Right lobe of liver (tissue), 6 donors: ENCODE measurements around the gene CAMK2B. TPM values are rescaled to one million over a fixed set of nuclear protein-coding genes. Genes with fewer than 3 reads are reported as not detected.
A peak's percentile ranks its signal among the peaks of the same experiment; 100 is the strongest.

ENCODE experiments used
- ATAC-seq, 4 donors: fragments of 200-7000 bp; cut with Tn5 transposase; one replicate each; pipeline ENCODE4 v1.9.1; 2020; ENCODE audit warnings: mild to moderate bottlenecking in 4 of 4, moderate library complexity in 4 of 4
- DNase-seq, 3 donors: peaks; one replicate each; pipeline ENCODE4 v3.0.0-alpha.2; 2020
- H3K27ac ChIP-seq, 3 donors: fragments of 200-600 bp; one replicate each; pipeline ENCODE4 v1.8.0; 2022
- H3K27me3 ChIP-seq, 2 donors: fragments of 200-600 bp; one replicate each; pipeline ENCODE4 v1.8.0; 2022
- H3K36me3 ChIP-seq, 4 donors: fragments of 200-600 bp; sonication (generic) in 1 of 4; one replicate each; pipeline versions ENCODE4 v1.5.1 to v1.8.0; 2017 to 2022; ENCODE audit warnings: control low read depth in 1 of 4
- H3K4me1 ChIP-seq, 4 donors: fragments of 200-600 bp; sonication (generic) in 1 of 4; one replicate each; pipeline versions ENCODE4 v1.5.1 to v1.8.0; 2017 to 2022; ENCODE audit warnings: control low read depth in 1 of 4
- H3K4me3 ChIP-seq, 3 donors: fragments of 200-600 bp; one replicate each; pipeline ENCODE4 v1.8.0; 2022
- H3K9me3 ChIP-seq, 4 donors: fragments of 200-600 bp; sonication (generic) in 1 of 4; one replicate each; pipeline versions ENCODE4 v1.5.1 to v1.8.0; 2017 to 2022; ENCODE audit warnings: control low read depth in 1 of 4
- POLR2A ChIP-seq: fragments of 450-650 bp; IDR thresholded peaks from one replicate; pipeline ENCODE4 v1.6.1; 2017; ENCODE audit warnings: antibody characterized with exemption, mild to moderate bottlenecking
- WGBS: methylation state at CpG from one replicate; pipeline ENCODE4 v1.1.6; 2018; ENCODE audit warnings: low coverage, low lambda C conversion rate; ENCODE audit not compliant: insufficient coverage; ENCODE audit errors: missing lambda C conversion rate; 5-methylcytosine and 5-hydroxymethylcytosine counted together
- intact Hi-C, 2 donors: fragments of 100-400 bp; cut with DNase I; formaldehyde crosslinking; loops; one replicate each; pipeline versions ENCODE4 v1.11.2 to v1.14.1; 2022
- total RNA-seq, 6 experiments: library from RNA; depleted of rRNA in 2 of 6; stranded (reverse); fragments of >200 nt in 2 of 6; fragmentation: NEBNext Ultra II Directional in 3 of 6; extraction: Animal tissue kit (Norgen Biotek cat#: 25700) in 3 of 6; gene quantifications; one replicate each; pipeline versions ENCODE4 v1.1.0 to v1.2.4, GENCODE V29; 2016 to 2023
- TF ChIP-seq, protein P1 (sequence below), 4 donors: fragments of 200-600 bp in 3 of 4; fragments of 450-650 bp in 1 of 4; IDR thresholded peaks; one replicate each; pipeline versions ENCODE4 v1.5.1 to v1.8.0; 2016 to 2022; ENCODE audit warnings: antibody characterized with exemption in 4 of 4, mild to moderate bottlenecking in 2 of 4
- donor health status: DM: no; HTN: yes; CAD: no.
- donor health status: DM: no; HTN: no; CAD: no.
- donor health status: DM: no; HTN: no; CAD: no.
- donor health status: DM: no; HTN: yes; CAD: no.
- donor health status: DM: no; HTN: yes; CAD: no.

CAMK2B gene
- total RNA-seq, 6 experiments from 2014 or later: 2.1 to 5.1 (median 3.3) TPM

DNA sequence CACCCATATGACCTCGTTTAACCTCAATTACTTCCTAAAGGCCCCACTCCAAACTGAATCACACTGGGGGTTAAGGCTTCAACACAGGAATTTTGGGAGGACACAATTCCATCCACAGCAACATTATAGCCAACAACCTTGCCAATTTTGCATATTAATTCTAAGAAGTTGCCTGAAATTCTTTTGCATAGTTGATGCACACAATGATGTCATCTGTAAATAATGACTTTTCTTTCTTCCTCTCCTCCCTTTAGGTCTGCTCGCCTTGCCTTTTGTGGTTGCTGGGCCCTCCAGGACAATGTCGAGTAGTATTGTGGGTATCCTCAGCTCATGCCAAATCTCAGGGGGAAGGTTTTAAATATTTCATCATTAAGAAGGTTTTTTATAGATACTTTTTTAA lies 16.0 kb upstream of the CAMK2B start:
- Histone ChIP-seq H3K27me3 (no peaks in the 10 kb centered on the region), H3K36me3 (no peaks in the 10 kb centered on the region), H3K27ac (no peak overlapping the region), H3K9me3 (no peaks in the 10 kb centered on the region), H3K4me3 (no peak overlapping the region), H3K4me1 (no peaks in the 10 kb centered on the region)
- 74% methylated on average over 3 of the region's 3 CpGs for WGBS
- ATAC-seq: no peak
- intact Hi-C loops: no loop called here
- DNase-seq: no peak
- no peak for TF ChIP-seq POLR2A
- TF ChIP-seq, protein P1, sequence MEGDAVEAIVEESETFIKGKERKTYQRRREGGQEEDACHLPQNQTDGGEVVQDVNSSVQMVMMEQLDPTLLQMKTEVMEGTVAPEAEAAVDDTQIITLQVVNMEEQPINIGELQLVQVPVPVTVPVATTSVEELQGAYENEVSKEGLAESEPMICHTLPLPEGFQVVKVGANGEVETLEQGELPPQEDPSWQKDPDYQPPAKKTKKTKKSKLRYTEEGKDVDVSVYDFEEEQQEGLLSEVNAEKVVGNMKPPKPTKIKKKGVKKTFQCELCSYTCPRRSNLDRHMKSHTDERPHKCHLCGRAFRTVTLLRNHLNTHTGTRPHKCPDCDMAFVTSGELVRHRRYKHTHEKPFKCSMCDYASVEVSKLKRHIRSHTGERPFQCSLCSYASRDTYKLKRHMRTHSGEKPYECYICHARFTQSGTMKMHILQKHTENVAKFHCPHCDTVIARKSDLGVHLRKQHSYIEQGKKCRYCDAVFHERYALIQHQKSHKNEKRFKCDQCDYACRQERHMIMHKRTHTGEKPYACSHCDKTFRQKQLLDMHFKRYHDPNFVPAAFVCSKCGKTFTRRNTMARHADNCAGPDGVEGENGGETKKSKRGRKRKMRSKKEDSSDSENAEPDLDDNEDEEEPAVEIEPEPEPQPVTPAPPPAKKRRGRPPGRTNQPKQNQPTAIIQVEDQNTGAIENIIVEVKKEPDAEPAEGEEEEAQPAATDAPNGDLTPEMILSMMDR (IDR thresholded peaks at IDR 0.05): no peak

DNA sequence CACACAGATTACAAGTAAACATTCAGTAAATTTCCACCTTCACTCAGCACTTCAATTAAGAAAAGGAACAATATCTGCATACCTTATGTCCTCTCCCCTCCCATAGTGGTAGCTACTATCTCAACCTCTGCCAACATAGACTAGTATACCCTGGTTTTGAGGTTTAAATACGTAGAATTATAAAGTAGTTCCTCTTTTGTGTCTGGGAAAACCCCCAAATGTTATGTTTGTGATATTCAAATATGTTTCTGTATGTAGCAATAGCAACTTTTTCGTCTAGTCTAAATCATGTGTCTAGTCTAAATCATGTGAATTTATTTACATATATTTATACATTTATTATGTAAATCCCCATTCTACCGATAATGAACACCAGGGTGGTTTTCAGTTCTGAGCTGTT lies 13.2 kb upstream of the CAMK2B start:
- Histone ChIP-seq H3K27ac (no peak overlapping the region), H3K9me3 (no peaks in the 10 kb centered on the region), H3K27me3 (no peaks in the 10 kb centered on the region), H3K4me1 (no peaks in the 10 kb centered on the region), H3K36me3 (no peaks in the 10 kb centered on the region), H3K4me3 (no peak overlapping the region)
- TF ChIP-seq, protein P1 (IDR thresholded peaks at IDR 0.05): no peak
- TF ChIP-seq POLR2A: no peak
- no peak for ATAC-seq
- no peak for DNase-seq
- intact Hi-C loops: no loop called here
- WGBS: 60% methylated on average over 3 of the region's 3 CpGs

DNA sequence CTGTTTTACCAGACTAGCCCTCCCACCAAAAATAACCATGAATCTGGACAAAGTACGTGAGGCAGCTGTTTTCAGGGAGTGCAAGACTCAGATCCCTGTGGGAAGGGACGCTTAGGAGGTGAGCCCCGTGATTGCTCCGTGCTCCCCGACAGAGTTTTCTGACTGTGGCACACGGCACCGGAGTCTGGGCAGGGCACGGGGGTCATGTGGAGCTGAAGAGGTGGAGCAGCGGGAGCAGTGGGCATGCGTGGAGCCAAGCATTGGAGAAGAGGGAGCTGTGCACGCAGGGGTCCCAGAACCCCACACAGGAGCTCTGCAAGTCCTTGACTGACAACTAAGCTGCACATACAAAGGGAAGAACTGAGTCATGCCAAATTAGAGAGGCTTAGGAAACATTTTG lies 11.1 kb upstream of the CAMK2B start:
- Histone ChIP-seq H3K9me3 (no peaks in the 10 kb centered on the region), H3K36me3 (no peaks in the 10 kb centered on the region), H3K27me3 (no peaks in the 10 kb centered on the region), H3K27ac (no peak overlapping the region), H3K4me1 (no peaks in the 10 kb centered on the region), H3K4me3 (no peak overlapping the region)
- DNase-seq (peak in 1 of 3 donors; percentile 36), ATAC-seq (no peak)
- intact Hi-C loops: no loop called here
- TF ChIP-seq, protein P1 (IDR thresholded peaks at IDR 0.05): no peak
- TF ChIP-seq POLR2A: no peak
- WGBS: 87% methylated on average over 3 of the region's 11 CpGs

DNA sequence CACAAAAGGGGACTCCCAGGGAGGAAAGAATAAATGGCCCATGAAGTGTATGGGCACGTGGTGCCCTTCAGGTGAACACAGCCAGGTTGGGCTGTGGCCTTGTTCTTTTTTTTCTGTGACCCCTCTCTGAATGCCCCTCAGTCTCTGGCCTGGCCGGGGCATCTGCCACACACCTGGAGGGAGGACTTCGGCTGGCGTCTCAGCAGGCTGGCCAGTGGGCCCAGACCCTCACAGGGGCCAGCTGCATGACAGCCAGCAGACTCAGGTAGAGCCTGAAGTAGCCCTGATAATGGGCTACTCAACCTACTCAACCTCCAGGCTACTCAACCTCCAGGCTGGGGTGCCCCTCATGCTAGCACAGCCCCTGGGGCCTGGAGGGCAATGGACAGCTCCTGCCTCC lies 9.8 kb upstream of the CAMK2B start:
- TF ChIP-seq, protein P1 (IDR thresholded peaks at IDR 0.05): no peak
- TF ChIP-seq POLR2A: no peak
- ATAC-seq: peak in 1 of 4 donors; percentile 16

DNA sequence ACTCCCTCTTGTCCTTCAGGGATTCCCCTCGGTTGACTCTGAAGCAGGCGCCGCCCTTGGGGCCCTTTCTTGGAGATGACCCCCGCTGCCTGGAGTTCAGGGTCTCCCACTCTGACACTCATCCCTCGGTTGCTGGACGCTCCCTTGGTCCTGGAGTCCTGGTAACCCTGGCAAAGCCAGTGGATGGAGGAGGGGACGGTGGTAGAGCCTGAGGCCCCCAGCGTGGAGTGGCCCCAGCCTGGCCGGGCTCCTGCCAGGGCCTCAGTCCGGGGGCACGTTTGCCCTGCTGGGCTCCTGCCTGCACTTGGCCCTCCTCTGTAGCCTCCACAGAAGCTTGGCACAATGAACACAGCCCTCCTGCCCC lies 9.3 kb upstream of the CAMK2B start:
- H3K4me3 ChIP-seq: no peak overlapping the region
- no peaks in the 10 kb centered on the region for H3K4me1 ChIP-seq
- DNase-seq: no peak
- intact Hi-C loops: no loop called here
- TF ChIP-seq POLR2A: no peak
- TF ChIP-seq, protein P1 (IDR thresholded peaks at IDR 0.05): no peak
- ATAC-seq: no peak
- H3K27me3 ChIP-seq: no peaks in the 10 kb centered on the region
- H3K9me3 ChIP-seq: no peaks in the 10 kb centered on the region
- H3K36me3 ChIP-seq: no peaks in the 10 kb centered on the region
- WGBS: 94% methylated on average over 6 of the region's 11 CpGs
- no peak overlapping the region for H3K27ac ChIP-seq

More for the DNA sequence above, 9.8 kb upstream of the CAMK2B start:
- Histone ChIP-seq H3K27me3 (no peaks in the 10 kb centered on the region), H3K27ac (no peak overlapping the region), H3K4me1 (no peaks in the 10 kb centered on the region), H3K36me3 (no peaks in the 10 kb centered on the region), H3K9me3 (no peaks in the 10 kb centered on the region), H3K4me3 (no peak overlapping the region)
- DNase-seq: peak in 1 of 3 donors; percentile 21
- 67% methylated on average over 1 of the region's 4 CpGs for WGBS
- intact Hi-C loops: no loop called here
